Measurements from ENCODE around the gene ICA1. TPM values are rescaled to one million over a fixed set of nuclear protein-coding genes. Genes with fewer than 3 reads are reported as not detected.

ICA1 gene
- polyA plus RNA-seq, 1 donor (not counting 4 experiments of a cell fraction or from before 2014, with no cell fraction given): 1.9 TPM

DNA sequence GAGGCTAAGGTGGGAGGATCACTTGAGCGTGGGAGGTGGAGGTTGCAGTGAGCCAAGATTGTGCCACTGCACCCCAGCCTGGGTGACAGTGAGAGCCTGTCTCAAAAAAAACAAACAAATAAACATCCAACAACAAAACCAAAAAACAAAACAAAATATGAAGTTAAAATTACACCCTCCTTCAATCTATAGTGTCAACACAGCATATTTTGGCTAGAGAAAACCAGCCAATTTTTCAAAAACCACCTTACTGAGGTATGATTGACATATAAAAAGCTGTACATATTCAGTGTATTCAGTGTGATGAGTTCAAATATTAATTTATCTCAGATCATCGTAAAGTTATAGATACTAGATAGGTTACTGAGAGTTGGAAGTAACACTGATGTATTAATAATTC lies 102.4 kb downstream of the ICA1 start:
- dilution Hi-C loops (cut with MboI; ENCODE audit: extremely low pct_ligation_motif_present, low sequenced_read_pairs): no loop called here
- H4K20me1 ChIP-seq (ENCODE audit: control insufficient read depth, extremely low read depth, insufficient read depth, low read length): no peaks in the 10 kb centered on the region
- no peak overlapping the region for H3K9ac ChIP-seq (ENCODE audit: control insufficient read depth, extremely low read depth, insufficient read depth, low read length)
- no peak for TF ChIP-seq EZH2 (IDR thresholded peaks at IDR 0.05; ENCODE audit: low read length)
- TF ChIP-seq, protein P1, sequence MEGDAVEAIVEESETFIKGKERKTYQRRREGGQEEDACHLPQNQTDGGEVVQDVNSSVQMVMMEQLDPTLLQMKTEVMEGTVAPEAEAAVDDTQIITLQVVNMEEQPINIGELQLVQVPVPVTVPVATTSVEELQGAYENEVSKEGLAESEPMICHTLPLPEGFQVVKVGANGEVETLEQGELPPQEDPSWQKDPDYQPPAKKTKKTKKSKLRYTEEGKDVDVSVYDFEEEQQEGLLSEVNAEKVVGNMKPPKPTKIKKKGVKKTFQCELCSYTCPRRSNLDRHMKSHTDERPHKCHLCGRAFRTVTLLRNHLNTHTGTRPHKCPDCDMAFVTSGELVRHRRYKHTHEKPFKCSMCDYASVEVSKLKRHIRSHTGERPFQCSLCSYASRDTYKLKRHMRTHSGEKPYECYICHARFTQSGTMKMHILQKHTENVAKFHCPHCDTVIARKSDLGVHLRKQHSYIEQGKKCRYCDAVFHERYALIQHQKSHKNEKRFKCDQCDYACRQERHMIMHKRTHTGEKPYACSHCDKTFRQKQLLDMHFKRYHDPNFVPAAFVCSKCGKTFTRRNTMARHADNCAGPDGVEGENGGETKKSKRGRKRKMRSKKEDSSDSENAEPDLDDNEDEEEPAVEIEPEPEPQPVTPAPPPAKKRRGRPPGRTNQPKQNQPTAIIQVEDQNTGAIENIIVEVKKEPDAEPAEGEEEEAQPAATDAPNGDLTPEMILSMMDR (optimal IDR thresholded peaks at IDR 0.05 in 1 of 3, IDR thresholded peaks at IDR 0.05 in 1 of 3, conservative IDR thresholded peaks at IDR 0.05 in 1 of 3; ENCODE audit: extremely low read depth in 1 of 3, insufficient read depth in 2 of 3, low read length in 3 of 3): no peak
- no peaks in the 10 kb centered on the region for H3K4me1 ChIP-seq (ENCODE audit: control insufficient read depth, extremely low read depth, insufficient read depth, low read length)
- H2AFZ ChIP-seq (ENCODE audit: control insufficient read depth, low read length): no peak overlapping the region
- H3K36me3 ChIP-seq (ENCODE audit: control insufficient read depth in 2 of 2, extremely low read depth in 1 of 2, insufficient read depth in 2 of 2, low read length in 2 of 2): no peaks in the 10 kb centered on the region
- no peaks in the 10 kb centered on the region for H3K27me3 ChIP-seq (ENCODE audit: control insufficient read depth, extremely low read depth, insufficient read depth, low read length)
- no peaks in the 10 kb centered on the region for H3K79me2 ChIP-seq (ENCODE audit: control insufficient read depth, insufficient read depth, low read length)
- no peak overlapping the region for H3K4me3 ChIP-seq (ENCODE audit: control insufficient read depth in 2 of 3, extremely low read depth in 1 of 3, insufficient read depth in 2 of 3, low read depth in 1 of 3, low read length in 3 of 3)
- DNase-seq (ENCODE audit: low read depth, low spot score): no peak
- no peak overlapping the region for H3K27ac ChIP-seq (ENCODE audit: control insufficient read depth, insufficient read depth, low read length)
- no peak overlapping the region for H3K4me2 ChIP-seq (ENCODE audit: control insufficient read depth, extremely low read depth, insufficient read depth, low read depth, low read length)
- FAIRE-seq: no peak
- H3K9me1 ChIP-seq (ENCODE audit: control insufficient read depth, extremely low read depth, insufficient read depth, low read length): no peaks in the 10 kb centered on the region
- no peaks in the 10 kb centered on the region for H3K9me3 ChIP-seq (ENCODE audit: control insufficient read depth, low read depth, low read length)

GRCh38 chr7:8157296-8157695 lies 104.7 kb downstream of the ICA1 start:
- H3K4me1 ChIP-seq (ENCODE audit: control insufficient read depth, extremely low read depth, insufficient read depth, low read length): no peaks in the 10 kb centered on the region
- no peak overlapping the region for H3K9ac ChIP-seq (ENCODE audit: control insufficient read depth, extremely low read depth, insufficient read depth, low read length)
- dilution Hi-C loops (cut with MboI; ENCODE audit: extremely low pct_ligation_motif_present, low sequenced_read_pairs): no loop called here
- no peaks in the 10 kb centered on the region for H3K27me3 ChIP-seq (ENCODE audit: control insufficient read depth, extremely low read depth, insufficient read depth, low read length)
- H3K4me2 ChIP-seq (ENCODE audit: control insufficient read depth, extremely low read depth, insufficient read depth, low read depth, low read length): no peak overlapping the region
- H4K20me1 ChIP-seq (ENCODE audit: control insufficient read depth, extremely low read depth, insufficient read depth, low read length): no peaks in the 10 kb centered on the region
- H2AFZ ChIP-seq (ENCODE audit: control insufficient read depth, low read length): no peak overlapping the region
- H3K79me2 ChIP-seq (ENCODE audit: control insufficient read depth, insufficient read depth, low read length): no peaks in the 10 kb centered on the region
- DNase-seq (ENCODE audit: low read depth, low spot score) (no peak), FAIRE-seq (no peak)
- no peaks in the 10 kb centered on the region for H3K36me3 ChIP-seq (ENCODE audit: control insufficient read depth in 2 of 2, extremely low read depth in 1 of 2, insufficient read depth in 2 of 2, low read length in 2 of 2)
- H3K9me3 ChIP-seq (ENCODE audit: control insufficient read depth, low read depth, low read length): no peaks in the 10 kb centered on the region
- no peak overlapping the region for H3K27ac ChIP-seq (ENCODE audit: control insufficient read depth, insufficient read depth, low read length)
- H3K4me3 ChIP-seq (ENCODE audit: control insufficient read depth in 2 of 3, extremely low read depth in 1 of 3, insufficient read depth in 2 of 3, low read depth in 1 of 3, low read length in 3 of 3): no peak overlapping the region
- TF ChIP-seq, protein P1 (optimal IDR thresholded peaks at IDR 0.05 in 1 of 3, IDR thresholded peaks at IDR 0.05 in 1 of 3, conservative IDR thresholded peaks at IDR 0.05 in 1 of 3; ENCODE audit: extremely low read depth in 1 of 3, insufficient read depth in 2 of 3, low read length in 3 of 3): no peak
- TF ChIP-seq EZH2 (IDR thresholded peaks at IDR 0.05; ENCODE audit: low read length): no peak
- no peaks in the 10 kb centered on the region for H3K9me1 ChIP-seq (ENCODE audit: control insufficient read depth, extremely low read depth, insufficient read depth, low read length)

Data from keratinocyte (primary cell).